Measurements from ENCODE around the gene GPX4. TPM values are rescaled to one million over a fixed set of nuclear protein-coding genes. Genes with fewer than 3 reads are reported as not detected.

GPX4 gene
- polyA plus RNA-seq, 3 donors, result 459 to 508 (median 493) TPM

DNA sequence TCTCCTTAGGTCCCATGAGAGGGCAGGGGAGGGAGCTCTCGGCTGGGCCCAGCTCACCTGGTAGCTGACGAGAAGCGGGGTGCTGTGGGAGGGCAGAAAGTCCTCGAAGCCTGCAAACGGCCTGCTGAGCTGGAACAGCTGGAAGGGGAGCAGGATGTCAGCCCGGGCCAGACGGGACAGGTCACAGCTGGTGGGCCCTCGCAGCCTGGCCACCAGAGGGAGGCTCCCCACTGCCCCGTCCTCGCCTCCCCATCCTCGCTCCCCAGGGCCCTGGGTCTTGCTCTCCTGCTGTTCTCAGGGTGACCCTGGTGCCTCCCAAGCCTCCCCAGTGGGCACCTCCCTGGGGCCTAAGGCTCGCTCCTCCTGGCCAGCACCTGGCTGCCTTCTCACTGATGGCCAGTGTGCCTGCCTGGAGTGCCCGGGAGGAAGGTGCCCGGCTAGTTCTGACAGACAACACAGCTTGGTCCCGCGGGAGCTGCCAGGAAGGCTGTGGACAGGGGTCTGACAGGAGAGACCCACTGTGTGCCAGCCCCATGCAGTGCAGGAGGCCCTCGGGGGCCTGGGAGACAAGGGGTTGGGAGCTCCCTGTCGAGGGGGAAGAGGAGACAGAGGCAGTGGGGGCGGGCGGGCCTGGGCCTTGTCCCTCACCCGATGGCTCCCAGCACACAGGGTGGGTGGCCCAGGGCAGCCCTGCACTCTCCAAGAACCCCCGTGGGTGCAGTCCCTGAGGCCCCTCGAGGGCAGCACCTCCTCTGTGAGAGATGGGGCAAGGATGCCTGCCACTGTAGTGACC is 20.3 kb downstream of the GPX4 start:
- no peak for DNase-seq
- Histone ChIP-seq H3K27ac (ENCODE audit: low read depth in 1 of 2, low read length in 2 of 2) (peak overlapping the region in 1 of 2 donors; percentile 34), H2AFZ (ENCODE audit: insufficient read depth, low read depth, low read length, poor library complexity, severe bottlenecking) (no peak overlapping the region), H3K4me2 (replicated peaks; ENCODE audit: extremely low read depth, low read length, poor library complexity, severe bottlenecking) (no peak overlapping the region), H3K4me1 (ENCODE audit: control insufficient read depth in 1 of 2, insufficient read depth in 2 of 2, low read length in 2 of 2) (no peaks in the 10 kb centered on the region), H3K27me3 (ENCODE audit: control insufficient read depth in 2 of 2, insufficient read depth in 2 of 2, low read length in 2 of 2) (no peaks in the 10 kb centered on the region), H3K9ac (ENCODE audit: insufficient read depth, low read length, poor library complexity, severe bottlenecking) (no peak overlapping the region), H3K36me3 (replicated peaks in 1 of 2; ENCODE audit: control insufficient read depth in 1 of 2, insufficient read depth in 2 of 2, low read length in 2 of 2) (peaks cover 82 to 94% of the 10 kb centered on the region in 2 donors), H3K79me2 (ENCODE audit: insufficient read depth, low read length) (peaks cover 32% of the 10 kb centered on the region), H4K20me1 (ENCODE audit: insufficient read depth, low read length) (peaks cover 98% of the 10 kb centered on the region), H3K9me3 (replicated peaks in 1 of 2; ENCODE audit: control insufficient read depth in 1 of 2, insufficient read depth in 1 of 2, low read length in 2 of 2) (no peaks in the 10 kb centered on the region), H3K4me3 (replicated peaks in 1 of 3; ENCODE audit: low read depth in 2 of 3, low read length in 3 of 3) (no peak overlapping the region)
- Mint-ChIP-seq H3K4me3 (no peak overlapping the region), H3K36me3 (peaks cover 55 to 90% of the 10 kb centered on the region in 2 donors), H3K4me1 (no peaks in the 10 kb centered on the region), H3K27me3 (ENCODE audit: low read depth in 3 of 3) (peaks cover 0 to 3% (median 0%) of the 10 kb centered on the region in 3 donors), H3K27ac (no peak overlapping the region), H3K9me3 (peaks cover 0 to 3% (median 0%) of the 10 kb centered on the region in 7 donors)
- 97% methylated on average over 23 of the region's 23 CpGs for WGBS (ENCODE audit: insufficient coverage)
- intact Hi-C loops (cut with micrococcal nuclease), result no loop called here
- TF ChIP-seq, protein P1, sequence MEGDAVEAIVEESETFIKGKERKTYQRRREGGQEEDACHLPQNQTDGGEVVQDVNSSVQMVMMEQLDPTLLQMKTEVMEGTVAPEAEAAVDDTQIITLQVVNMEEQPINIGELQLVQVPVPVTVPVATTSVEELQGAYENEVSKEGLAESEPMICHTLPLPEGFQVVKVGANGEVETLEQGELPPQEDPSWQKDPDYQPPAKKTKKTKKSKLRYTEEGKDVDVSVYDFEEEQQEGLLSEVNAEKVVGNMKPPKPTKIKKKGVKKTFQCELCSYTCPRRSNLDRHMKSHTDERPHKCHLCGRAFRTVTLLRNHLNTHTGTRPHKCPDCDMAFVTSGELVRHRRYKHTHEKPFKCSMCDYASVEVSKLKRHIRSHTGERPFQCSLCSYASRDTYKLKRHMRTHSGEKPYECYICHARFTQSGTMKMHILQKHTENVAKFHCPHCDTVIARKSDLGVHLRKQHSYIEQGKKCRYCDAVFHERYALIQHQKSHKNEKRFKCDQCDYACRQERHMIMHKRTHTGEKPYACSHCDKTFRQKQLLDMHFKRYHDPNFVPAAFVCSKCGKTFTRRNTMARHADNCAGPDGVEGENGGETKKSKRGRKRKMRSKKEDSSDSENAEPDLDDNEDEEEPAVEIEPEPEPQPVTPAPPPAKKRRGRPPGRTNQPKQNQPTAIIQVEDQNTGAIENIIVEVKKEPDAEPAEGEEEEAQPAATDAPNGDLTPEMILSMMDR (IDR thresholded peaks at IDR 0.05), result no peak

DNA sequence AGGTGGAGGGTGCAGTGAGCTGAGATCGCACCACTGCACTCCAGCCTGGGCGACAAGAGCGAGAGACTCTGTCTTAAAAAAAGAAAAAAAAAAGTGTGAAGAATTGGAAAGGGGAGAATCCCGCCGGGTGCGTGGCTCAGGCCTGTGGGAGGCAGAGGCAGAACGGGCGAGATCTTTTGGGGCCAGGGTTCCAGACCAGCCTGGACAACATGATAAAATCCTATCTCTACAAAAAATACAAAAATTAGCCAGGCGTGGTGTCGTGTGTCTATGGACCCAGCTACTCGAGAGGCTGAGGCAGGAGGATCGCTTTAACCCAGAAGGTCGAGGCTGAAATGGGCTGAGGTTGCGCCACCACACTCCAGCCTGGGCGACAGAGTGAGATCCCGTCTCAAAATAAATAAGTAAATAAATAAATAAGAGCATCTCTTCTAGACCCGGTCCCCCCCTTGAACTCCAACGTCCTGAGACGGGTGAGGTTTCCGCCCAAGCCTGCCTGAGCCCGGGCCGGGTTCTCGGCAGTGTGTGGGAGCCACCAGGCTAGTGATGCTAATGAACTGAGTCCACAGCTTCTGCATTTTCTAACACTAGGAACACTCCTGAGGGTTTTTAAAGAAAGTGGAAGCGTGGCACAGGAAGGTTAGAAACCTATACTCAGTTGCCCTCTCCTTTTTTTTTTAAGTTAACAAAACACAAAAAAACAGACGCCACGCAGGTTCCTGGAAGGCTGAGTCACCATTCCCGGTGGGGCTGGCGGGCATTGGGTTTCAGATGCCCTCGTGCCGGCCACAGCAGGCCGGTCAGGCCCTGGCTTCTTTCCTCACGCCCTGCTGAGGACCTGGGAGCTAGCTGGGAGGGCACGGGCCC is 22.0 kb downstream of the GPX4 start:
- Mint-ChIP-seq H3K36me3 (peaks cover 50 to 87% of the 10 kb centered on the region in 2 donors), H3K4me1 (peaks cover 11% of the 10 kb centered on the region), H3K4me3 (no peak overlapping the region), H3K27ac (peak overlapping the region in 4 of 7 donors; percentile 15 to 69 (median 44)), H3K9me3 (peaks cover 0 to 3% (median 0%) of the 10 kb centered on the region in 7 donors), H3K27me3 (ENCODE audit: low read depth in 3 of 3) (peaks cover 0 to 4% (median 0%) of the 10 kb centered on the region in 3 donors)
- Histone ChIP-seq H3K4me2 (replicated peaks; ENCODE audit: extremely low read depth, low read length, poor library complexity, severe bottlenecking) (no peak overlapping the region), H3K79me2 (ENCODE audit: insufficient read depth, low read length) (peaks cover 46% of the 10 kb centered on the region), H2AFZ (ENCODE audit: insufficient read depth, low read depth, low read length, poor library complexity, severe bottlenecking) (no peak overlapping the region), H3K4me3 (replicated peaks in 1 of 3; ENCODE audit: low read depth in 2 of 3, low read length in 3 of 3) (no peak overlapping the region), H3K27me3 (ENCODE audit: control insufficient read depth in 2 of 2, insufficient read depth in 2 of 2, low read length in 2 of 2) (no peaks in the 10 kb centered on the region), H4K20me1 (ENCODE audit: insufficient read depth, low read length) (peaks cover 99% of the 10 kb centered on the region), H3K9me3 (replicated peaks in 1 of 2; ENCODE audit: control insufficient read depth in 1 of 2, insufficient read depth in 1 of 2, low read length in 2 of 2) (no peaks in the 10 kb centered on the region), H3K36me3 (replicated peaks in 1 of 2; ENCODE audit: control insufficient read depth in 1 of 2, insufficient read depth in 2 of 2, low read length in 2 of 2) (peaks cover 75 to 90% of the 10 kb centered on the region in 2 donors), H3K4me1 (ENCODE audit: control insufficient read depth in 1 of 2, insufficient read depth in 2 of 2, low read length in 2 of 2) (peaks cover 5 to 11% of the 10 kb centered on the region in 2 donors), H3K27ac (ENCODE audit: low read depth in 1 of 2, low read length in 2 of 2) (no peak overlapping the region), H3K9ac (ENCODE audit: insufficient read depth, low read length, poor library complexity, severe bottlenecking) (no peak overlapping the region)
- no peak for DNase-seq
- 83% methylated on average over 15 of the region's 33 CpGs for WGBS (ENCODE audit: insufficient coverage)
- TF ChIP-seq, protein P1 (IDR thresholded peaks at IDR 0.05), result no peak
- intact Hi-C loops (cut with micrococcal nuclease), result no loop called here

All from CD14-positive monocyte (primary cell).